HepG2 (cell line): Measurements from ENCODE around the gene RNF8. TPM values are rescaled to one million over a fixed set of nuclear protein-coding genes. Genes with fewer than 3 reads are reported as not detected.

ENCODE experiments used
- FOSL2 ChIP-seq: sonication (generic); formaldehyde crosslinking; IDR thresholded peaks from 2 replicates; pipeline ENCODE4 v1.4.0; 2020; ENCODE audit warnings: missing genetic modification reagents
- FOXK2 ChIP-seq: fragments of 450-650 bp; IDR thresholded peaks from 2 replicates; pipeline ENCODE4 v1.6.1; 2016
- HMGXB3 ChIP-seq: sonication (generic); formaldehyde crosslinking; IDR thresholded peaks from 2 replicates; pipeline ENCODE4 v1.4.0; 2020; ENCODE audit warnings: missing genetic modification reagents, borderline replicate concordance
- KDM1A ChIP-seq: IDR thresholded peaks from 2 replicates; pipeline ENCODE4 v1.6.1; 2016; ENCODE audit warnings: missing compliant biosample characterization
- LCORL ChIP-seq, 2 experiments: fragments of 450-650 bp in 1 of 2; sonication (generic) in 1 of 2; formaldehyde crosslinking in 1 of 2; IDR thresholded peaks; 2 replicates each; pipeline versions ENCODE4 v1.5.0 to v1.6.1; 2017 to 2020; ENCODE audit warnings: antibody characterized with exemption in 1 of 2, missing genetic modification reagents in 1 of 2
- NFKBIZ ChIP-seq: IDR thresholded peaks from 2 replicates; pipeline ENCODE4 v1.6.1; 2018; ENCODE audit warnings: missing genetic modification reagents, missing compliant biosample characterization
- NR2F6 ChIP-seq, 2 experiments: IDR thresholded peaks; 2 replicates each; pipeline ENCODE4 v1.6.1; 2016; ENCODE audit warnings: antibody characterized with exemption in 1 of 2, mild to moderate bottlenecking in 1 of 2
- NRL ChIP-seq: sonication (generic); formaldehyde crosslinking; IDR thresholded peaks from 2 replicates; pipeline ENCODE4 v1.5.0; 2020; ENCODE audit warnings: missing genetic modification reagents, mild to moderate bottlenecking, moderate library complexity, borderline replicate concordance
- SOX5 ChIP-seq: IDR thresholded peaks from 2 replicates; pipeline ENCODE4 v1.6.1; 2016; ENCODE audit warnings: borderline replicate concordance
- SRY ChIP-seq: sonication (generic); formaldehyde crosslinking; IDR thresholded peaks from 2 replicates; pipeline ENCODE4 v1.8.0; 2022; ENCODE audit warnings: mild to moderate bottlenecking, missing genetic modification reagents
- TOPORS ChIP-seq: sonication (generic); formaldehyde crosslinking; IDR thresholded peaks from 2 replicates; pipeline ENCODE4 v1.8.0; 2023; ENCODE audit warnings: mild to moderate bottlenecking, missing genetic modification reagents
- XBP1 ChIP-seq: sonication (generic); formaldehyde crosslinking; IDR thresholded peaks from 2 replicates; pipeline ENCODE4 v1.5.0; 2020; ENCODE audit warnings: missing genetic modification reagents
- ZEB1 ChIP-seq: IDR thresholded peaks from 2 replicates; pipeline ENCODE4 v1.6.1; 2012; ENCODE audit warnings: mild to moderate bottlenecking, low read depth, inconsistent platforms; ENCODE audit not compliant: insufficient replicate concordance
- ZNF142 ChIP-seq: sonication (generic); formaldehyde crosslinking; IDR thresholded peaks from 2 replicates; pipeline ENCODE4 v1.4.0; 2020; ENCODE audit warnings: missing genetic modification reagents
- ZNF556 ChIP-seq: sonication (generic); formaldehyde crosslinking; IDR thresholded peaks from 2 replicates; pipeline ENCODE4 v1.4.0; 2020; ENCODE audit warnings: mild to moderate bottlenecking, missing genetic modification reagents, borderline replicate concordance
- ZNF569 ChIP-seq: sonication (generic); formaldehyde crosslinking; IDR thresholded peaks from 2 replicates; pipeline ENCODE4 v1.5.0; 2020; ENCODE audit warnings: mild to moderate bottlenecking, missing genetic modification reagents, moderate library complexity, borderline replicate concordance
- ZNF788 ChIP-seq: sonication (generic); formaldehyde crosslinking; IDR thresholded peaks from 2 replicates; pipeline ENCODE4 v1.5.0; 2020; ENCODE audit warnings: mild to moderate bottlenecking, missing genetic modification reagents, borderline replicate concordance
- polyA plus RNA-seq, 8 experiments: library from polyadenylated mRNA; depleted of rRNA in 3 of 8; stranded (reverse) in 7 of 8; unstranded in 1 of 8; fragments of >200 nt; fragmentation: Illumina TruSeq in 4 of 8; extraction: Trizol in 4 of 8; gene quantifications; 2 replicates each; pipeline versions ENCODE4 v1.2.1 to v1.2.3, GENCODE V29; 2011 to 2016; ENCODE audit warnings: low read depth in 4 of 8, missing spikeins in 1 of 8, mixed read lengths in 1 of 8; ENCODE audit not compliant: insufficient read depth in 1 of 8
- total RNA-seq, 5 experiments: library from RNA; depleted of rRNA; stranded (reverse); fragments of >200 nt; fragmentation: Illumina TruSeq; extraction: Trizol; gene quantifications; 2 replicates each; pipeline ENCODE4 v1.2.3, GENCODE V29; 2016; ENCODE audit warnings: low read depth in 1 of 5

The RNF8 gene
- total and polyA plus RNA-seq, 2 of the 13 experiments (the other 11 are each of a cell fraction or from before 2014, with no cell fraction given), result 21.8 to 47.6 TPM

GRCh38 chr6:37369321-37370201 is 15.8 kb downstream of the RNF8 start (continued):
- TF ChIP-seq NRL (no peak), XBP1 (CRISPR knock-in tag) (peak; percentile 55; the same call in 1 of the 2 replicates), KDM1A (CRISPR knock-in tag) (peak; percentile 73; the same call in 1 of the 2 replicates), FOSL2 (CRISPR knock-in tag) (peak; percentile 81), TOPORS (CRISPR knock-in tag) (0 out of 2 replicates have a peak, but pooled peaks have one; percentile 20), LCORL (IDR thresholded peaks at IDR 0.05) (no peak), LCORL (CRISPR knock-in tag; IDR thresholded peaks at IDR 0.05) (0 out of 2 replicates have a peak, but pooled peaks have one; percentile 63), HMGXB3 (CRISPR knock-in tag) (peak; percentile 72; the same call in 1 of the 2 replicates), ZNF788 (CRISPR knock-in tag) (peak; percentile 81; the same call in 1 of the 2 replicates), SOX5 (peak; percentile 75; the same call in 1 of the 2 replicates), ZNF569 (CRISPR knock-in tag) (no peak), ZEB1 (peak; percentile 64), FOXK2 (peak; percentile 75; the same call in 1 of the 2 replicates), SRY (CRISPR knock-in tag) (peak; percentile 71; the same call in 1 of the 2 replicates), ZNF142 (CRISPR knock-in tag) (0 out of 2 replicates have a peak, but pooled peaks have one; percentile 46), ZNF556 (peak; percentile 26; the same call in 1 of the 2 replicates), NFKBIZ (peak; percentile 65; the same call in 1 of the 2 replicates), NR2F6 (IDR thresholded peaks at IDR 0.05) (peak; percentile 94), NR2F6 (CRISPR knock-in tag; IDR thresholded peaks at IDR 0.05) (peak; percentile 93)
